ENCODE results near the gene TTLL1. TPM values are rescaled to one million over a fixed set of nuclear protein-coding genes. Genes with fewer than 3 reads are reported as not detected.
A peak's percentile ranks its signal among the peaks of the same experiment; 100 is the strongest.
"Not testable (repeated sequence)": the region's sequence is repeated elsewhere in the genome, so short reads cannot be mapped to it uniquely, and the experiment has no call there.

Gene TTLL1
- total RNA-seq, 1 donor from 2014 or later: 6.3 TPM

DNA sequence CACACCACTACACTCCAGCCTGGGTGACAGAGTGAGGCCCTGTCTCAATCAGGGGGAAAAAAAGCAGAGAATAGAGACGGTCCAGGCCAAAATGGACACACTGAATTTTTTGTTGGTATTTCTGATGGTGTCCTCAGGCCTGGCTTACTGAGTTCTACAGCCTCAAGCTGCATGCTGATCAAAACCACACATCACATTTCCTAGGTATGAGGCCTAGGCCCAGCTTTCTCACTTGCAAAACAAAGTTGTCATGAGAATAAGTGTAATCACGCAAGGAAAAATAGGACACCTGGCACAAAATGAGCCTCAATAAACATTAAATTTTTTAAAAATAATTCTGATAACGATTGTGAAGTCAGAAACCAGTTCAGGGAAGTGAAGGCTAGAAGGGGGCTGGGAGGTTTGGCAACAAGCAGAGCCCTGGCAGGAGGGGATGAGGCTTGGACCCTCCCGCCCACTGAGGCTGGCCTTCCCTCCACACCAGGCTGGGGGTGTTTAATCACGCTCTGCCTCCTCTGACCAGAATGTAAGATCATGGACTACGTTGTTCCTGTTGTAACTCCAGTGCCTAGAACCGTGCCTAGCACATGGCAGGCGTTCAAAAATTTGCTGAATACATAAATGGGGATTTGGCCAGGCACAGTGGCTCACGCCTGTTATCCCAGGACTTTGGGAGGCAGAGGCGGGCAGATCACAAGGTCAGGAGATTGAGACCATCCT, 92.4 kb downstream of the TTLL1 start:
- Histone ChIP-seq H3K36me3 (ENCODE audit: control insufficient read depth, insufficient read depth, low read length) (no peaks in the 10 kb centered on the region), H3K27me3 (ENCODE audit: control insufficient read depth, insufficient read depth, low read length) (no peaks in the 10 kb centered on the region), H3K4me3 (ENCODE audit: low read depth, low read length) (no peak overlapping the region)
- TF ChIP-seq, protein P1, sequence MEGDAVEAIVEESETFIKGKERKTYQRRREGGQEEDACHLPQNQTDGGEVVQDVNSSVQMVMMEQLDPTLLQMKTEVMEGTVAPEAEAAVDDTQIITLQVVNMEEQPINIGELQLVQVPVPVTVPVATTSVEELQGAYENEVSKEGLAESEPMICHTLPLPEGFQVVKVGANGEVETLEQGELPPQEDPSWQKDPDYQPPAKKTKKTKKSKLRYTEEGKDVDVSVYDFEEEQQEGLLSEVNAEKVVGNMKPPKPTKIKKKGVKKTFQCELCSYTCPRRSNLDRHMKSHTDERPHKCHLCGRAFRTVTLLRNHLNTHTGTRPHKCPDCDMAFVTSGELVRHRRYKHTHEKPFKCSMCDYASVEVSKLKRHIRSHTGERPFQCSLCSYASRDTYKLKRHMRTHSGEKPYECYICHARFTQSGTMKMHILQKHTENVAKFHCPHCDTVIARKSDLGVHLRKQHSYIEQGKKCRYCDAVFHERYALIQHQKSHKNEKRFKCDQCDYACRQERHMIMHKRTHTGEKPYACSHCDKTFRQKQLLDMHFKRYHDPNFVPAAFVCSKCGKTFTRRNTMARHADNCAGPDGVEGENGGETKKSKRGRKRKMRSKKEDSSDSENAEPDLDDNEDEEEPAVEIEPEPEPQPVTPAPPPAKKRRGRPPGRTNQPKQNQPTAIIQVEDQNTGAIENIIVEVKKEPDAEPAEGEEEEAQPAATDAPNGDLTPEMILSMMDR (IDR thresholded peaks at IDR 0.05; ENCODE audit: insufficient read depth, low read length, severe bottlenecking): no peak
- DNase-seq (ENCODE audit: low read depth): no peak
- peak; percentile 73 for FAIRE-seq

DNA sequence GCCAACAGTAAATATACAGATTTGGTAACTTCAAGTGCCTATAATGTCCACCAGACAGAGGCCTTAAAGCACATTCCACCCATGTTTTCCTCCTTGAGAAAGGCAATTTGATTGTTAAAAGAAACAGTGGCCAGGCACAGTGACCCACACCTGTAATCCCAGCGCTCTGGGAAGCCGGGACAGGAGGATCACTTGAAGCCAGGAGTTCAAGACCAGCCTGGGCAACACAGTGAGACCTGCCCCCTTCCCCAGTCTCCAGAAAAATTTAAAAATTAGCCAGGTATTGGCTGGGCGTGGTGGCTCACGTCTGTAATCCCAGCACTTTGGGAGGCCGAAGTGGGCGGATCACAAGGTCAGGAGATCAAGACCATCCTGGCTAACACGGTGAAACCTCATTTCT, 93.5 kb downstream of the TTLL1 start:
- not testable (repeated sequence) for FAIRE-seq; H3K27me3 ChIP-seq (ENCODE audit: control insufficient read depth, insufficient read depth, low read length); DNase-seq (ENCODE audit: low read depth); H3K36me3 ChIP-seq (ENCODE audit: control insufficient read depth, insufficient read depth, low read length); H3K4me3 ChIP-seq (ENCODE audit: low read depth, low read length)

DNA sequence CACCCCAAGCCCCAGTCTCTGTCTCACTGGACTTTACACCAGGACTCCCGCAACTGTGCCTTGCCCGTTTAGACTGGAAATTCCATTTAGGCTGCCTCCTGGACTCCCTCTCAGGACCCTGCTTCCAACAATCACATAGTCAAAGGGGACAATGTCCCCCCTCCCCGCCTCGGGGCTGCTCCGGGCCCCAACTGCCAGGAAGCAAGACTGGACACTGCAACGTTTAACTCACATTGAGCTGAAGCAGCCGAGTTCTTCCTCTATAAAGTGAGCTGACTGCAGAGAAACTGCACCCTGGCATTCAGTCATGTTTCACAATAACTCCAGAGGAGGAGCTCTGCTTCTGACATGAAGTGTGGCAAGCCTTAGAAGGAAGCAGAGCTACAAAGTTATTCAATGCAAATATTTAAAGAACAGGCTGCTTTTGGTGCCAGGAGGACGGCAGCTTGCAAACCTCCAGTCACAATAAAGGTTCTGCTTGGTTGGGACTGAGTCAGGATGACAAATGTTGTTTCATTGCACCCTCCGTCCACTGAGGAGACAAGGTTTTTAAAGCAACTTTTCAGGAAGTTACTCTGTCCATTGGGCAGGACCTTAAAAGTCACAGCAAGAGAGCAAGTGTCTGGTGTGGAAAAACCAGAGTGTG, 94.2 kb downstream of the TTLL1 start:
- peak; percentile 98 for DNase-seq (ENCODE audit: low read depth)
- peak overlapping the region; percentile 31 for H3K4me3 ChIP-seq (ENCODE audit: low read depth, low read length)
- TF ChIP-seq, protein P1 (IDR thresholded peaks at IDR 0.05; ENCODE audit: insufficient read depth, low read length, severe bottlenecking): no peak
- H3K27me3 ChIP-seq (ENCODE audit: control insufficient read depth, insufficient read depth, low read length): no peaks in the 10 kb centered on the region
- FAIRE-seq: peak; percentile 99
- H3K36me3 ChIP-seq (ENCODE audit: control insufficient read depth, insufficient read depth, low read length): no peaks in the 10 kb centered on the region

DNA sequence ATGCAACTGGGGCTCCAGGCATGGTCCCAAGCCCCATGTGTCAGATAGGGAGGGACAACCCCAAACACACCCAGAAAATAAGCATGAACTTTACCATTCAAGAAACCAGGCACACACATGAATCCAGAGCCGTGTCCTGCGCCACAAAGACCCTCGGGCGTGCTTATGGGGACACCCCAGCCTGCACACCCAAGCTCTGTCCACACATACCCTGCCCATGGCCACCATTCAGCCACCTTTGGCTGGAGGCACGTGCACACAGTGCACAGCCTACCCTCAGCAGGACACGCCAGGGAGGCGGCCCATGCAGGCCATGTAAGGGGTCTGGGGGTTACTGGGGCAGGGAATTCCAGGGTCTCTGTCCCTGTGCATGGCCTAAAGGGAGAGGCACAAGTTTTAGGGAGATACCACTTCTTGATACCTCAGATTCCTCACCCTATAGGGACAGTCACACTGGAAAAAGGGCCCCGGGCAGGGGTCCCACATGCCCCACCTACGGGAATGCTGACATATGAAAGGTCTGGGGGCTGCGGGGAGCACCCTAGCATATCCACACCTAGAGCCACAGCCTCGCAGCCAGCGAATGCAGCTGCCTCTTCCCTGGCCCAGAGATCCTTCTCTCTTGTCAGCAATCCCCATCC, 94.8 kb downstream of the TTLL1 start:
- H3K4me3 ChIP-seq (ENCODE audit: low read depth, low read length): peak overlapping the region; percentile 31
- no peak for DNase-seq (ENCODE audit: low read depth)
- H3K27me3 ChIP-seq (ENCODE audit: control insufficient read depth, insufficient read depth, low read length): no peaks in the 10 kb centered on the region
- no peak for FAIRE-seq
- TF ChIP-seq, protein P1 (IDR thresholded peaks at IDR 0.05; ENCODE audit: insufficient read depth, low read length, severe bottlenecking): no peak
- H3K36me3 ChIP-seq (ENCODE audit: control insufficient read depth, insufficient read depth, low read length): no peaks in the 10 kb centered on the region

DNA sequence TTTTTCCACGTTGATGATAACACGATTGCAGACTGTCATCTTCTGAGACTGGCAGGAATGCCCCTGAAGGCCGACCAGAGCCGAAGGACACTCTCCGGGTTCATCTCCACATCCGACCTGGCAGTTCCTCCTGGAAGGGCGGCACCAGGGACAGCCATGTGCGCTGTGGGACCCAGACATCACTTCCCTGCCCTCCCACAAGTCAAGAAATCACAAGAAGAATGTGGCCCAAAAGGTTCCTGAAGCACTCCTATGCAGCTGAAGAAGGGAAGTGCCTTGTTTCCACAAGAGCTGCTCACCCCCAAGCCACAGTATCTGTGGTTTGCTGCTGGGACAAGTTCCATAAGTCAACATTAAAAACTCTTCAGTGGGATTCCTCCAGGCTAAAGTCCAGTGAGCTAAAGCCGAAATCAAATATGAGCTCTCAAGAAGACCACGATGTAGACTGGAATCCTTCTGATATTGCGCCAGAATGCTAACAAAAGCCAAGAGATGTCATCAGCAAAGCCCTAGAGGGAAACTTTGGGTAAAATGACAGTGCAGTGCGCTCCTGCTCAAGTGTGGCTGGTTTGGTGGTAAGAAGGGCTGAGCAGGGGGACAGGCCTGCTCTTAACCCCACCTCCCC, 95.4 kb downstream of the TTLL1 start:
- H3K36me3 ChIP-seq (ENCODE audit: control insufficient read depth, insufficient read depth, low read length): no peaks in the 10 kb centered on the region
- DNase-seq (ENCODE audit: low read depth) (peak; percentile 42), FAIRE-seq (peak; percentile 82)
- H3K27me3 ChIP-seq (ENCODE audit: control insufficient read depth, insufficient read depth, low read length): no peaks in the 10 kb centered on the region
- TF ChIP-seq, protein P1 (IDR thresholded peaks at IDR 0.05; ENCODE audit: insufficient read depth, low read length, severe bottlenecking): no peak
- no peak overlapping the region for H3K4me3 ChIP-seq (ENCODE audit: low read depth, low read length)
